Muscle of arm (tissue), 12 donors: ENCODE results near the gene GAS2L1. TPM values are rescaled to one million over a fixed set of nuclear protein-coding genes. Genes with fewer than 3 reads are reported as not detected.

ENCODE experiments used
- DNase-seq: peaks from one replicate; pipeline ENCODE4 v3.0.0-alpha.2; 2013
- polyA plus RNA-seq, 12 donors: library from polyadenylated mRNA; unstranded; fragments of 120-200 nt; gene quantifications; one replicate each; pipeline ENCODE4 v1.2.1, GENCODE V29; 2013; ENCODE audit not compliant: insufficient read length in 12 of 12

The GAS2L1 gene
- polyA plus RNA-seq, 12 donors = 6.4 to 21.8 (median 10.4) TPM; not detected in 1

DNA sequence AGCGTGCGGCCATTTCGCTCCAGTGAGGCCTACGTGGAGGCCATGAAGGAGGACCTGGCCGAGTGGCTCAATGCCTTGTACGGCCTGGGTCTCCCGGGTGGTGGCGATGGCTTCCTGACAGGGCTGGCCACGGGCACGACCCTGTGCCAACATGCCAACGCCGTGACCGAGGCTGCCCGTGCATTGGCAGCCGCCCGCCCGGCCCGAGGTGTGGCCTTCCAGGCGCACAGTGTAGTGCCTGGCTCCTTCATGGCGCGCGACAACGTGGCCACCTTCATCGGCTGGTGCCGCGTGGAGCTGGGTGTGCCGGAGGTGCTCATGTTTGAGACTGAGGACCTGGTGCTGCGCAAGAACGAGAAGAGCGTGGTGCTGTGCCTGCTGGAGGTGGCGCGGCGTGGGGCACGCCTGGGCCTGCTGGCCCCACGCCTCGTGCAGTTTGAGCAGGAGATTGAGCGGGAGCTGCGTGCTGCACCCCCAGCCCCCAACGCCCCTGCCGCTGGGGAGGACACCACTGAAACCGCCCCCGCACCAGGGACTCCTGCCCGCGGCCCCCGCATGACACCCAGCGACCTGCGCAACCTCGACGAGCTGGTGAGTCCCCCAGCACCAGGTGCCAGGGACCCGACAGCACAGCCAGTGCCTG, 1.8 kb downstream of the GAS2L1 start:
- DNase-seq = no peak

DNA sequence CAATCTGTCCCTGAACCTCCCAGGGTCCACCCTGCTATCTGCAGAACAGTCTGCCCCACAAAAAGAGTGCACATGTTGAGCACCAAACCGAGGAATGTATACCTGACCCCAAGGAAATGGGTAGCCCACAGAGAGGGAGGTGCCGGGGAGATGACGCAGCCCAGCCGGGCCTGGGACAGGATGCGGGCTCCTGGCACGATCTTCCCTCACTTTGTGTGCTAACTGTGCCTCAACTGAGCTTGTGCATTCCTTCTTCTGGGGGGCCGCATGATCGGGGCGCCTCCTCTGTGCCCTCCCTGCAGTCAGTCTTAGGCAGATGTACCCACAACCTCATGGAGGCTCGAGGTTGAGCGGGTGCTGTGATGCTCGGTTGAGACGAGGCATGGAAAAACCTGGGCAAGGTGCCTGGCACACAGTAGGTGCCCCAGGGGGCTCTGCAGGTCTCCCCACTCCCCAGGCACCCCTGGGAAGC, 2.4 kb downstream of the GAS2L1 start:
- DNase-seq = no peak

DNA sequence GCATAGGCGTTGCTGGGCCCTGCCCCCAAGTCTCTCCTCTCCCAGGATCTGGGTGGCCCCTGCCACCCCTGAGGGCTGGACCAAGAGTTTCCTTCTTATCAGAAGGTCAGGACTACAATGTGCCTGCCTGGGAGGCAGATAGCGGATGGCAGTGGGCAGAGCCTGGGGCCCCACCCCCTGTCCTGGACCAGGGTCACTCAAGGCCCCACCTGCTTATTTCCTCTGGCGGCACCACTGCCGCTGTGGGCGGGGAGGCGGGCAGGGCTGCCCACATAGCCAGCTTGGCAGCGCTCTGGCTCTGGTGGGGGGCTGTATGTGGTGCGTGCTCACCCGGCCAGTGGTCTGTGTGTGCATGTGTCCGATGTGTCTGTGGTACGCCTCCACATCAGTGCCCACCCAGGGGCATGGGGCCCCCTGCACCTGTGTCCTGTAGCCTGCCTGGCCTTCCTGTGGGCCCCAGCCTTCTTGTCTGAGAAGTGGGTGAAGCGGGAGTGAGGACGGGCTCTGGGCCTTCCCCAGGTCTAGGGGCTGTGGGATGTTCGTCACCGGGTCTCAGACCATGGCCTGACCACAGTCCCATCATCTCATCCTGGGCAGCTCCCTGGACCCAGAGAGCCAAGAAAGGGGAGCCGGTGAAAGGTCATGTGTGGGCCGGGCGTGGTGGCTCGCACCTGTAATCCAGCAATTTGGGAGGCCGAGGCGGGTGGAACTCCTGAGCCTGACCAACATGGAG, 3.0 kb downstream of the GAS2L1 start:
- no peak for DNase-seq

DNA sequence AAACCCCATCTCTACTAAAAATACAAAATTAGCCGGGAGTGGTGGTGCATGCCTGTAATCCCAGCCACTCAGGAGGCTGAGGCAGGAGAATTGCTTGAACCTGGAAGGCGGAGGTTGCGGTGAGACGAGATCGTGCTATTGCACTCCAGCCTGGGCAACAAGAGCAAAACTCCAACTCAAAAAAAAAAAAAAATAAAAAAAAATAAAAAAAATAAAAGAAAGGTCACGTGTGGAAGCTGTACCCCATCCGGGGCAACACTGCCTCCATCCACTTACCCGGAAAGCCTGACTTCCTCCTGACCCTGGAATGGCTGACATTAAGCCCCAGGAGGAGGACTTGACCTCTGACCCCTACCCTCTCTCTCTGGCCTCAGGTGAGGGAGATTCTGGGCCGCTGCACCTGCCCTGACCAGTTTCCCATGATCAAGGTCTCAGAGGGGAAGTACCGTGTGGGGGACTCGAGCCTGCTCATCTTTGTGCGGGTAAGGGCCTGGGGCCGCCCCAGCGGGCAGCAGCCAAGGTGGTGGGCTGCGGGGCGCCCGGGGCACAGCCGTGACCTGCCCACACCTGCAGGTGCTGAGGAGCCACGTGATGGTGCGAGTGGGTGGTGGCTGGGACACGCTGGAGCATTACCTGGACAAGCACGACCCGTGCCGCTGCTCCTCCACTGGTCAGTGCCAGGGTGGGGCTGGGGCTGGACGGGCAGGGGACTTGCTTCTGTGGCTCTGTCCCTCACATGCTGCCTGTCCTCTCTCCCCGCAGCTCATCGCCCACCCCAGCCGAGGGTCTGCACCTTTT, 3.8 kb downstream of the GAS2L1 start:
- no peak for DNase-seq

DNA sequence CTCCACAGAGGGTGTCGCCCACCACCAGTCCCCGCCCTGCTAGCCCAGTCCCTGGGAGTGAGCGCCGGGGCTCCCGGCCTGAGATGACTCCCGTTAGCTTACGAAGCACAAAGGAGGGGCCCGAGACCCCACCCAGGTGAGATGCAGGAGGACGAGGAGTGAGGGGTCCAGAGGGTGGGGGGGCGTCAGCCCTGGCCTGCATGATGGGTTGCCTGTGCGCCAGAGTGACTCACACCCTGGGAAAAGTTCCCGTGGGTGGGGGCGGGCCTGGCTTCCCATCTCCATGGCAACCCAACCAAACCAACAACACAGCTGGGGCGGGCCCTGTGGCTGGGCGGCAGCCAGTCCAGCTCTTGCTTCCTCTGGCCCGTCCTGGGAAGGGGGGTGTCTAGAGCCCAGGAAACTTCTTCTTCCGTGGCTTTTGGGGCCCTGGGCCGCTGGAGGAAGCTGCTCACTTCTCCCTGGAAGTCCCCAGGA, 4.5 kb downstream of the GAS2L1 start:
- peak; percentile 97 for DNase-seq

DNA sequence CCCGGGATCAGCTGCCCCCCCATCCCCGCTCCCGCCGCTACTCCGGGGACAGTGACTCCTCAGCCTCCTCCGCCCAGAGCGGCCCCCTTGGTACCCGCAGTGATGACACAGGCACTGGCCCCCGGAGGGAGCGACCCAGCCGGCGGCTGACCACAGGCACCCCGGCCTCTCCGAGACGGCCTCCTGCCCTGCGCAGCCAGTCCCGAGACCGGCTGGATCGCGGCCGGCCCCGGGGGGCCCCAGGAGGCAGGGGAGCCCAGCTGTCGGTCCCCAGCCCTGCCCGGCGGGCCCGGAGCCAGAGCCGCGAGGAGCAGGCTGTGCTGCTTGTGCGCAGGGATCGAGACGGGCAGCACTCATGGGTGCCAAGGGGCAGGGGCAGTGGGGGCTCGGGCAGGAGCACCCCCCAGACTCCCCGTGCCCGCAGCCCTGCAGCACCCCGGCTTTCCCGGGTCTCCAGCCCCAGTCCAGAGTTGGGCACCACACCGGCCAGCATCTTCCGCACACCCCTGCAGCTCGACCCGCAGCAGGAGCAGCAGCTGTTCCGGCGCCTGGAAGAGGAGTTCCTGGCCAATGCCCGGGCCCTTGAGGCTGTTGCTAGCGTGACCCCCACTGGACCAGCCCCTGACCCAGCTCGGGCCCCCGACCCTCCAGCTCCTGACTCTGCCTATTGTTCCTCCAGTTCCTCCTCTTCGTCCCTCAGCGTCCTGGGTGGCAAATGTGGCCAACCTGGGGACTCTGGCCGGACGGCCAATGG, 5.2 kb downstream of the GAS2L1 start:
- no peak for DNase-seq

DNA sequence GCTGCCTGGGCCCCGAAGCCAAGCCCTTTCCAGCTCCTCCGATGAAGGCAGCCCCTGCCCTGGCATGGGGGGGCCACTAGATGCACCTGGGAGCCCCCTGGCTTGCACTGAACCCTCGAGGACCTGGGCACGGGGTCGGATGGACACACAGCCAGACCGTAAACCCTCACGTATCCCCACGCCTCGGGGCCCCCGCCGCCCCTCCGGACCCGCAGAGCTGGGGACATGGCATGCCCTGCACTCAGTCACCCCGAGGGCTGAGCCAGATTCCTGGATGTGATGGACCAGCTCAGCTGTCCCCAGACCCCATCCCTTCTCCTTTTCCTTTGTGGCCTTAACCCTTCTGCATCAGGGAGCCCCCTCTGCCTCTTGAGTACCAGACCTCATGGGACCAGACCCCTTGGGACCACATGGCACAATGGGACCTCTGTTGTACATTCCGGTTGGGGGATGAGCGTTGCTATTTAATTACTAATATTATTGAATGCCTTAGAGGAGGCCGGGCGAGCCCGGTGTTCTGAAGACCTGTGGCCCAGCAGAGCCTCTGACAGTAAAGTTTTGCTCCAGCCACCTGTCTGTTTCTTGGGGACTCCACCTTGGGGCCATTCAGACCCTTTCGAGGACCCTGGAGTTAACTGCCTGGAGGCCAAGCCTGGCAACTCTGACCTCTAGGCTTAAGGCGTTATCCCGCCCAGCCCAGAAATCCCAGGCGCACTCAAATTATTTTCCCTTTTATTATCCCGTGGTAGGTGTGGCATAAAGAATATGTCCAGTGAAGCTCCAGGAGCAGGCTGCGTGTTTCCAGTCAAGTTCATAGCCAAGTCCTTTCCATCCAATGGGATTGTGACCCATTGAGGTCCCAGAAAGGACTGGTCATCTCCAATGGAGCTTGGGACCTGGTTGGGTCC, 6.0 kb downstream of the GAS2L1 start:
- DNase-seq = no peak

DNA sequence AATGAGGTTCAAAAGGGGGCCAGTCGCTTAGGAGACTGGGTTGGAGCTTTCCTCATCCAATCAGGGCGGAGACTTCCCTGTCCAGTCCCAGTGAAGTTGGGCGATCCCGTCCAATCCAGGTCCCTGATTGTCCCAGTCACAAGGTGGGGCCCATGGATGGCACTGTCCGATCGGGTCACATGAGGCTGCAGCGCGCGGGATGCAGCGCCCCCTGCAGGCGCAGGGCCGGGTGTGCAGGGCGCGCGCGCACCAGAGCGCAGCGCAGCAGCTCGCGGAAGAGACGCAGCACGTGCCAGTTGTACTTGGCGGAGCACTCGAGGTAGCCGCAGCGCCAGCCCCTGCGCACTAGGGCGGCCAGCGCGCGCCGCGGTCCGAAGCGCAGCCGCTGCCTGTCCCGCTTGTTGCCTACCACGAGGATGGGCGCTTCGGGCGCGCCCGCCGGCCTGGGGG, 6.7 kb downstream of the GAS2L1 start:
- peak; percentile 63 for DNase-seq

DNA sequence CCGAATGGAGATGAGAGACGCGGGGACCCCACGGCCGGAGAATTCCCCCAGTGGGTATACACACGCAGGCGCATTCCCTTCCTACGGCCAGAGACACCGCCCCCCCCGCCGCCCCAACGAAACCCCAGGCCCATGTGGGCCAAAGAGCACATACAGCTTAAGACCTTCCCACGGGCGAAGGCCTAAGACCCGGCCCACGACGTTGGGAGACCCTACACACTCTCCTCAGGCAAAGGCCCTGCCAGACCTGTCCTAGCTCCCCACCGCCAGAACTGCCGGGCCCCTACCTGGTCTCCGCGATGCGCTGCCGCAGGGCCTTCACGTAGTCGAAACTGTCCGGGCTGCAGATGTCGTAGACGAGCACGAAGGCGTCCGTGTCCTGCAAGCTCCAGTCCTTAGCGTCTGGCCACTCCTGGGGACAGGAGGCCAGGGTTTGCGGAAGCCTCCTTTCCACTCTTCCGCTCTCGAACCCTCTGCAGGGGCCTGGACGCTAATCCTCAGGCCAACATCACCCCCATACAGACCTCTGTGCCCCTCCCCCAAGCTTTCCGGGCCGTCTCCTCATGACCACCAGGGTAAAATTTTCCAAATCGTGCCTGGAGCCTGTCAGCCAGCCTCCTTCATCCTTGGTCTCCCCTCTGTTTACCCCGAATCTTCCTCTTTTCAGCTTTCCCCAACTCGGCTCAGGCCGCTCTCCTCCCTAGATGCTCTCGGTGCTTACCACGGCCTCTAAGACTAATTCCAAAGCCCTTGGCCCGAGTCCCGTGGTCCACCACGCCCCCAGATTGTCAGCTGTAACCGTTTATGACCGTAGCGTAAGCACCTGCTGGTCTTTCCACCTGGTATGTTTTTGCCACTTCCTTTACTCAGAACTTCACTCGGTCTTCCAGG, 7.4 kb downstream of the GAS2L1 start:
- DNase-seq = no peak

DNA sequence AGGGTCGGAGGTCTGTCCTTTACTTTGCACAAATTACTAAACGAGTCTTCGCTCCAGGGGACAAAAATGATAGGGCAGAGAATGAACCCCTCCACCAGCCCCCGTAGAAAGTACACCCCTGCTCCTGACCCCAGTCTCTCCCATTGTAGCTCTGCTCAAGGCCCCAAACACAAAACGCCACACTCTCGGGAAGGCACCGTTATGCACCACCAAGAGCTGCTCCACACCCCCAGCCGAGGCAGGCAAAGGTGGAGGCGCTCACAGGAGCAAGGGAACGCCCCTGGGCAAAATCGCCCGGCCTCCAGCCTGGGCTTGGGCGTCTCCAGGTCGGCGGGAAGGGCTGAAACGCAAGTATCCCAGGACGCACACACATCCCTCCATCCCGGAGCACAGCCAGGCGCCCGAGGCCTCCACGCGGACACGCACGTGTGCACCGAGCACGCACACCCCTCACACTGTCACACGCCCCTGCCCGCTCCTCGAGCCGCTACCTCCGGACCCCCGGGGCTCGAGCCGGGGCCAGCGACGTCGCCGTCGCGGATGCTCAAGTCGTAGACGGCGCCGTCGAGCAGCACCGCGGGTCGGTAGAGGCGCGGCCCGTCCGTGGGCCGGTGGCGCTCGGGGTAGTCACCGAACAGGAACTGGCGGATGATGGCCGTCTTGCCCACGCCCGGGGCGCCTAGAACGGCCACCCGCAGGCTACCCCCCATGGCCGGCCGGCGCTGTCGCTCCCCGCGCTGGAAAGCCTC, 8.3 kb downstream of the GAS2L1 start:
- DNase-seq = no peak

DNA sequence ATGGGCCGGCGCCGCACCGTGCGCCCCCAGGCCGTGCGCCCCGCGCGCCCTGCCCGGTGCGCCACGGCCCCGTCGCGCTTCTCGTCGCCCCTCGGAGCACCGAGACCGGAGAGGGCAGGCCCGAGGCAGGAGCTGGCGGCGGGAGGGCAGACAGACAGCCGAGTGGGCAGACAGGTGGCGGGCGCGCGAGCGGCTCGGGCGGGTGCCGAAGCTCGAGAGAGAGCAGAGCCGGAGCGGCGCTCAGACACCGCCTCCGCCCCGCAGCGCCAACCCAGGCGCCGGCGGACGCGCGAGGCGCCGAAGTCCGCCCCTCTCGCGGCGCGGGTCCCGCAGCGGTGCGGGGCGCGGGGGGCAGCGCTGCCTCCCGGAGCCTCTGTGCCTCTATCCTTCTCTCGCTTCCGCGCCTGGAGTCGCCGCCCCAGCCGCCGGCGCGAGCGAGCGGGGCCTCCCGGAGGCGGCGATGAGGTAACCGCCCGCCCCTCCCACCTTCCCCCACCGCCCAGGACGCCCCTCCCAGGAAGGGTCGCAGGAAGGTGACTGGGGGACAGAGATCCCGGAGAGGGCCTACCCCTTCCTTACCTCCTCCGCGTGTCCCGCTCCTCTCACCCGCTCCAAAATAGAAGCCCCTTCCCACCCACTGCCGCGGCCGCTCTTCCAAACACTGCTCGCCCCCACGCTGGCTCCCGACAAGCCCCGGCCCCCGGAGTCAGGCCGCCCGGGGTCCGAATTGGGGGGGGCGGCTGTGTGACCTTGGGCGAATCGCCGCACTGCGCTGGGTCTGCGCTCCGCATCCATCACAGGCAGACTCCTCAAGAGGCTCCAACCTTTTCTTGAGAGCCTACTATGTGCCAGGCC, 9.1 kb downstream of the GAS2L1 start, which contains the start of gene RASL10A:
RASL10A (minus strand) TSS at position 412 of the 855 bp plus-strand sequence. CDS start 451 bp downstream, outside the sequence.
- DNase-seq = no peak

DNA sequence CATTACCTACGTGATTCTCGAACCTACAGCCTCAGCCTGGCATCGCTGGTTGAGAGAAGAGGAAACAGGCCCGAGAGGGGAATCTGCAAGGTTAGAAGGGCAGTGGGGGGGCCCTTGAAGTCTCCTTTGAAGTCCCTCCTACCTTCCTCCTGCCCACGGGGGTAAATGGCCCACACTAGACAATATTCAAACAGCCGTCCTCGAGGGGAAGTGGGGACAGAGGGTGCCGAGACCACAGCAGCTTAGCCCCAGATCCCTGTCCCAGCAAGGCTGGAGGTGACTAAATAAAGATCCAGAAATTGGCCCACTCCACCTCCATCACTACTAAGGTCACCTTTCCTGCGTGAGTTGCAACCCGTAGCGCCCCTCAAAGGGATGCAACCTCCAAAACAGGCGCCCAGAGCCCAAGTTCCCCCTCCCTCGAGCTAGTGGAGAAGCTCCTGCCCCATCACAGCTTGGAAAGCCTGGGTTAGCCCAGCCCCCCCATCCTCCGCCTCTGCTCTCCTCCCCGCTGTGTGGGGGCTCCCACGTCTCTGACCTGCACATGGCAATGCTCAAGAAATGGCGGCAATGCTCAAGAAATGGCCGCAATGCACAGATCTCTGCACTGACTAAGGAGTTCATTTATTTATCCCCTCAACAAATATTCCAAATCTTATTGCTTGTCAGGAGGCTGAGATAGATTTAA, 9.8 kb downstream of the GAS2L1 start:
- DNase-seq = no peak

DNA sequence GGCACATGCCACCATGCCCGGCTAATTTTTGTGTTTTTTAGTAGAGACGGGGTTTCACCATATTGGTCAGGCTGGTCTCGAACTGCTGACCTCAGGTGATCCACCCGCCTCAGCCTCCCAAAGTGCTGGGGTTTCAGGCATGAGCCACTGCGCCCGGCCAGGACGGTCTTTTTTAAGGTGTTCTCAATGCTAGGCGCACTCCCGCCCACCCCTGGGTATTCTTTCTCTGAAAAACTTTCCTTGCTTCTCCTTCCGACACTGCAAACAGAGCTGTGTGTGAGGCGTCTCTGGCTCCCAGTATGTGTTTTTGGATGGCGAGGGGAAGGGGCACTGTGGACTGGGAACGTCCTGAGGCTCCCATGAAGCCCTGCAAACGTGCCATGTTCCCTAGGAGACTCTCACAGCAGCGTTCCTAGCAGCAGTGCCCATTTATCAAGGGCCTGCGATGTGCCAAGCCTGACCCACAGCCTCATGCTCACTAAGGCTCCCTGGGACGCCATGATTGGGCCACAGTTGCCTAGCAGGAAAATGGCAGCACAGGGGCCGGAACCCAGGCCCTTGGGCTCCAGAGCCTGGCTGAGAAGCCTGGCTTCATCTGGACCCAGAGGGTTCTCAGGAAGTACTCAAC, 11.5 kb downstream of the GAS2L1 start:
- no peak for DNase-seq

DNA sequence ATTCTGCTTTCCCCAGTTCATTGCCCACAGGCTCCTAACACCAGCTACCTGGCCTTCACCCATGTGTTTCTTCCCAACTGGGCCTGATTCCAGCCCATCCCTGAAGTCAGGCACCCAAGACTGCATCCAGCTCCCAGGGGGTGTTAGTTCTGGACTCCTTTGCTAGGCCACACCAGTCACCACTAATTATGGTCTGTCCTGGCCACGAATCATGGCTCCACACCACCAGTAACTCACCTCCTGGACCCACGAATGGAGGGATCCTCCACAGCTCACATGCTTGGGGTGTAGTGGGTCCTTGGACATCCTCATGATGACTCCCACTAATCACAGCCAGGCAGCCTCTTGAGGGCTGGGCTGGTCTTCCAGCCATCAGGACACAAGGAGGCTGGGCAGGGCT, 12.6 kb downstream of the GAS2L1 start:
- no peak for DNase-seq

DNA sequence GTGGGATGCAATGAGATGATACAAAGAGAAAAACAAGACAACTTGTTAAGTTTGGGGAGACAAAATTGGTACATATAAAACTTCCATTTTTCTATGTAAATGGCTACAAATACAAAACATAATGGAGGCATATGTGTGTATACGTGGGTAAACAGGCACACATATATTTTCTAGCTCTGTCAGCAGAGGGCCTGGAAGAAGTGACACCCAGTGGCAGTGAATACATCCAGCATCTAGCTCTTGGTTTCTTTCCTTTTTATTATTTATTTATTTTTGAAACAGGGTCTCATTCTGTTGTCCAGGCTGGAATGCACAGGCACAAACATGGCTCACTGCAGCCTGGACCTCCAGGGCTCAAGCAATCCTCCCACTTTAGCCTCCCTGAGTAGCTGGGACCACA, 14.1 kb downstream of the GAS2L1 start:
- no peak for DNase-seq

DNA sequence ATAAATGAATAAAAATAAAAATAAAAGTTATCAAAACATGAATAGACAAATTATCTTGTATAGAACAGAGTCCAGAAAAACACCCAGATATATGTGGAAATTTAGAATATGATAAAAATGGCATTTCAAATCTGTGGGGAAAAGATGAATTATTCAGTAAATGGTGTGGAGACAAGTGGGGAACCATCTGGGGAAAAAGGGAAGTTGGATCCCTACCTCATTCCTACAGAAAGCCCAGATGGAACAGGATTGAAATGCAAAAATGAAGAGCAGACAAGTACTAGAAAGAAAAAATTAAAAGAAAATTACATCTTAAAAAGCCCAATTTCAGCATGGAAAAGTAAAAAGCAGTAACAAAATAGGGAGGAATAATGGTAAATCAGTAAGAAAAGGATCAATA, 17.2 kb downstream of the GAS2L1 start:
- DNase-seq = no peak
